Activated CD8-positive, alpha-beta T cell treated with anti-CD3 and anti-CD28 coated beads for 36 hours (primary cell): ENCODE measurements around the gene KRTAP1-1. TPM values are rescaled to one million over a fixed set of nuclear protein-coding genes. Genes with fewer than 3 reads are reported as not detected.
"Not testable (repeated sequence)": the region's sequence is repeated elsewhere in the genome, so short reads cannot be mapped to it uniquely, and the experiment has no call there.

Experiments used
- ATAC-seq: fragments of 200-7000 bp; cut with Tn5 transposase; one replicate; pipeline ENCODE4 v1.10.0; 2021; ENCODE audit warnings: mild to moderate bottlenecking, moderate library complexity
- CTCF ChIA-PET: fragments of 350-600 bp; sonication (Branson Sonifier 250); formaldehyde crosslinking; loops from one replicate; lab custom pipeline; 2021; ENCODE audit warnings: antibody characterized with exemption; lab: Charles Lee
- POLR2A ChIA-PET: fragments of 350-600 bp; sonication (Branson Sonifier 250); formaldehyde crosslinking; loops from one replicate; lab custom pipeline; 2021; ENCODE audit warnings: antibody characterized with exemption; lab: Charles Lee
- DNase-seq: peaks from one replicate; pipeline ENCODE4 v3.0.0-alpha.2; 2020
- H3K27ac Mint-ChIP-seq: one replicate; pipeline ENCODE4 v1.8.0; 2021; ENCODE audit warnings: mild to moderate bottlenecking, mixed read lengths
- H3K27me3 Mint-ChIP-seq: one replicate; pipeline ENCODE4 v1.8.0; 2021; ENCODE audit warnings: mixed read lengths
- H3K36me3 Mint-ChIP-seq: one replicate; pipeline ENCODE4 v1.8.0; 2021; ENCODE audit warnings: low read depth, mixed read lengths
- H3K4me1 Mint-ChIP-seq: one replicate; pipeline ENCODE4 v1.8.0; 2021; ENCODE audit warnings: low read depth, mixed read lengths
- H3K4me3 Mint-ChIP-seq: one replicate; pipeline ENCODE4 v1.8.0; 2021; ENCODE audit warnings: mild to moderate bottlenecking, moderate library complexity, mixed read lengths
- H3K9me3 Mint-ChIP-seq: one replicate; pipeline ENCODE4 v1.8.0; 2021; ENCODE audit warnings: mixed read lengths
- CTCF ChIP-seq: fragments of 200-600 bp; IDR thresholded peaks from one replicate; pipeline ENCODE4 v1.8.0; 2022; ENCODE audit warnings: antibody characterized with exemption, mild to moderate bottlenecking
- intact Hi-C: fragments of 100-400 bp; cut with micrococcal nuclease; formaldehyde crosslinking; loops from one replicate; pipeline ENCODE4 v1.10.0; 2022
- total RNA-seq, 2 experiments: library from RNA; stranded (reverse); gene quantifications; one replicate each; pipeline ENCODE4 v1.2.3, GENCODE V29; 2021

Gene KRTAP1-1
- total RNA-seq, 2 experiments from 2014 or later = not detected

- ATAC-seq (no peak), DNase-seq (no peak)
- no peak for TF ChIP-seq CTCF
- Mint-ChIP-seq H3K9me3 (no peaks in the 10 kb centered on the region), H3K4me3 (no peak overlapping the region), H3K27me3 (peaks cover 19% of the 10 kb centered on the region), H3K36me3 (no peaks in the 10 kb centered on the region), H3K27ac (no peak overlapping the region), H3K4me1 (no peaks in the 10 kb centered on the region)
- intact Hi-C loops = no loop called here
- ChIA-PET CTCF (no interaction called here), POLR2A (no interaction called here)
Observed at GRCh38 chr17:41064301-41064700, 23.1 kb upstream of the KRTAP1-1 start.

- H3K9me3 Mint-ChIP-seq = no peaks in the 10 kb centered on the region
- ChIA-PET POLR2A (no interaction called here), CTCF (no interaction called here)
- intact Hi-C loops = no loop called here
- H3K4me1 Mint-ChIP-seq = no peaks in the 10 kb centered on the region
- no peak overlapping the region for H3K27ac Mint-ChIP-seq
- H3K4me3 Mint-ChIP-seq = no peak overlapping the region
- peaks cover 24% of the 10 kb centered on the region for H3K27me3 Mint-ChIP-seq
- DNase-seq (no peak), ATAC-seq (no peak)
- no peaks in the 10 kb centered on the region for H3K36me3 Mint-ChIP-seq
- no peak for TF ChIP-seq CTCF
Observed at GRCh38 chr17:41063449-41063848, 22.2 kb upstream of the KRTAP1-1 start.

GRCh38 chr17:41061964-41062363 lies 20.7 kb upstream of the KRTAP1-1 start:
- H3K4me1 Mint-ChIP-seq = no peaks in the 10 kb centered on the region
- intact Hi-C loops = no loop called here
- H3K27me3 Mint-ChIP-seq = peaks cover 32% of the 10 kb centered on the region
- DNase-seq (no peak), ATAC-seq (no peak)
- CTCF ChIA-PET = no interaction called here
- H3K4me3 Mint-ChIP-seq = no peak overlapping the region
- no peak overlapping the region for H3K27ac Mint-ChIP-seq
- H3K9me3 Mint-ChIP-seq = no peaks in the 10 kb centered on the region
- H3K36me3 Mint-ChIP-seq = no peaks in the 10 kb centered on the region
- POLR2A ChIA-PET = no interaction called here
- TF ChIP-seq CTCF = no peak

GRCh38 chr17:41060052-41060604 lies 18.9 kb upstream of the KRTAP1-1 start, which contains the start of gene KRTAP2-3:
Gene KRTAP2-3 (minus strand): TSS chr17:41060114. CDS start chr17:41060050, 64 bp downstream.
- H3K4me3 Mint-ChIP-seq = no peak within 1 kb of the TSS
- ChIA-PET CTCF (no interaction called here), POLR2A (interaction anchor here (1.0 kb wide), 1 partner anchor 41 kb away, joined by 3 read pairs; no protein-coding TSS in a partner anchor)
- no peak for TF ChIP-seq CTCF
- DNase-seq (no peak), ATAC-seq (no peak)
- intact Hi-C loops = no loop called here
- no peaks in the 10 kb centered on the region for H3K36me3 Mint-ChIP-seq
- peaks cover 32% of the 10 kb centered on the region for H3K27me3 Mint-ChIP-seq
- H3K9me3 Mint-ChIP-seq = no peaks in the 10 kb centered on the region
- H3K27ac Mint-ChIP-seq = no peak within 1 kb of the TSS
- H3K4me1 Mint-ChIP-seq = no peaks in the 10 kb centered on the region

- DNase-seq = not testable (repeated sequence)
Observed at GRCh38 chr17:41059276-41060051, 18.2 kb upstream of the KRTAP1-1 start.

More at GRCh38 chr17:41059276-41060051, 18.2 kb upstream of the KRTAP1-1 start:
- H3K9me3 Mint-ChIP-seq, H3K27ac Mint-ChIP-seq, H3K36me3 Mint-ChIP-seq, H3K4me1 Mint-ChIP-seq, intact Hi-C loops, H3K4me3 Mint-ChIP-seq, ATAC-seq: not testable (repeated sequence)
- ChIA-PET CTCF (interaction anchor here (0.8 kb wide), 1 partner anchor 21 kb away, joined by 3 read pairs; no protein-coding TSS in a partner anchor), POLR2A (interaction anchor here (1.0 kb wide), 1 partner anchor 40 kb away, joined by 3 read pairs; no protein-coding TSS in a partner anchor)
- peaks cover 32% of the 10 kb centered on the region for H3K27me3 Mint-ChIP-seq
